ENCODE data around the gene PDLIM7. TPM values are rescaled to one million over a fixed set of nuclear protein-coding genes. Genes with fewer than 3 reads are reported as not detected.

PDLIM7 gene
- total and polyA plus RNA-seq, 2 of the 8 experiments (the other 6 are each of a cell fraction or from before 2014, with no cell fraction given): 67.3 to 94.2 TPM

GRCh38 chr5:177507596-177508220, 10.3 kb upstream of the PDLIM7 start (continued):
- TF ChIP-seq BCL11A (IDR thresholded peaks at IDR 0.05; ENCODE audit: low read depth in 2 of 2, low read length in 2 of 2) (no peak), HDAC6 (IDR thresholded peaks at IDR 0.05; ENCODE audit: low read depth, low read length) (no peak), ASH2L (IDR thresholded peaks at IDR 0.05; ENCODE audit: low read length) (no peak), ZNF274 (IDR thresholded peaks at IDR 0.05; ENCODE audit: borderline replicate concordance, extremely low read depth, low read length) (no peak), MAFK (IDR thresholded peaks at IDR 0.05; ENCODE audit: low read depth, low read length) (no peak)

Data from H1 (cell line).